GM21786 (cell line): Measurements from ENCODE around the gene CMTR1.

Source experiments
- ATAC-seq: cut with Tn5 transposase; IDR thresholded peaks from one replicate; pipeline ENCODE4 v1.9.1; 2021; ENCODE audit not compliant: unreplicated experiment

The CMTR1 gene

DNA sequence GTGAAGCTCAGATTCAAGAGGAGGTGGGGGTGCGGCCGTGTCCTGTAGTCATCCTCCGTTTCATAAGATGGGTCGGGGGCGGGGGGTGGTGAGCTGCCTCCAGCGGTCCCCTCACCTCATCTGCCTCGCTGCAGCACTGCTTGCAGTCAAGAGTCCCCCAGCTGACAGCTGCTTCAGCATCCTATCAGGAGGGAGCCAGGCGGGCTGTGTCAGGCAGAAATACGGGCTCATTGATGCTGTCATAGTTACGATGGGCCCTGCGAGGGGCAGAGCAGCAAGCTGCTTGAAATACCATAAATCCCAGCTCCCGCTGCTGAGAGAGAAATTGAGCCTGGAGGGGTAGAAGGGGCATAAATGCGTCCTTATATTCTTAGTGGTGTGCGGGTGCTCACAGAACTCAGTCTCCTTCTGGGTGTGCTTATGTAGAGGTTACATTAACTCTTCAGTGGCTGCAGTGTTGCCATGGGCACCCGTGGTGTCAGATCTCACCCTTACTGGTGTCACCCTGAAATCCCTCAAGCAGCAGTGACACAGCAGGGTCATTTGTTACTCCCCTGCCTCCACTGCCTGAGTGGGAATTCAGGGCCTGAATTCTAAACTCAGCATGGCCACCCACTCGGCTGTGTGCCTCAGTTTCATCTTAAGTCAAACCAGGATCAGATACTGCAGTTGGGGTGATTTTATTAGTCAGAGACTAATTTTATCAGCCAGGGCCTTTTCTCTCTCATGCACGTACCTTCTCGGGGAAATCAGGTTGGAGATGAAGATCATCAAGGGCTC lies 44.8 kb downstream of the CMTR1 start:
- no peak for ATAC-seq

DNA sequence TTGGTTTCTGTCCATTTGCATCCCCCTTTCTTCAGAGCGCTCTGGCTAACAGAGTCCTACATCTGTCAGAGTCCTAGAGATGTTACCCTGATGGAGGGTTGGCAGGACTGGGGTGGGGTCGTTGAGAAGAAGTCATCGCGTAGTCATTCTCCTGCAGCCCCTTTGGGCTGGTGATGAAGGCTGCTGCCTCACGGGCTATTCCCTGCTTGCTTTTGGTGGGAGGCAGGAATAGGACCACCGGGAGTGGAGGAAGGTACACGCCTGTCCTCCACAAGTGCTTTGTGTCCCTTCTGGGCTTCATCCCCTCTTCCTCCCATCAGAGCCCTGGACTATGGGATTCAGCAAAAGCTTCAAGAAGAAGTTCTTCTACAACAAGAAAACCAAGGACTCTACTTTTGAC lies 45.8 kb downstream of the CMTR1 start:
- no peak for ATAC-seq

DNA sequence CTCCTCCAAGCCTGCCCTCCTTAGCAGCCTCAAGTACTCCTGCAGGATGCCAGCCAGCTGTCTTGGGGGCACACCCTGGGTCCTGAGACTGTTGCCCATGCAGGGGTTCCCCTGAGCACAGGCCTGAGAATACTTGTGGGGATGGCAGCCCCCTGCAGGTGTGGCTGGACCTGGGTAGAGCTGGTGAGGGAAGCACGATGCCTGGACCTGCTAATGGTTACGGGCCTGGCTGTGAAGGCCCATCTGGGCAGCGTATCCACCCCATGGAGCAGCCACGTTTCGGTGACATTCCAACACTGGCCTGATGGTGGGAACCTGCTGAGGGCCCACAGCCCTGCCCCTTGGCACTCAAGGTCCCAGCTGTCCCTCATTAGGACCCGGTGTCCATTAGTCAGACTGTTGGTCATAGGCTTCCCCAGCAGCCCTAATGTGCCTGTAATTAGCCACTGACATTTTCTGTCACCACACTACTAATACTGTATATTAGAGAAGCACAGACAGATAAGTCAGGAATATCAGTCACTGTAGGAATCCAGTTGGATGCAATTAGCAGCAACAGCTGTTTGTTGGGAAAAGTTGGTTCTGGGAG lies 46.3 kb downstream of the CMTR1 start:
- ATAC-seq = no peak

DNA sequence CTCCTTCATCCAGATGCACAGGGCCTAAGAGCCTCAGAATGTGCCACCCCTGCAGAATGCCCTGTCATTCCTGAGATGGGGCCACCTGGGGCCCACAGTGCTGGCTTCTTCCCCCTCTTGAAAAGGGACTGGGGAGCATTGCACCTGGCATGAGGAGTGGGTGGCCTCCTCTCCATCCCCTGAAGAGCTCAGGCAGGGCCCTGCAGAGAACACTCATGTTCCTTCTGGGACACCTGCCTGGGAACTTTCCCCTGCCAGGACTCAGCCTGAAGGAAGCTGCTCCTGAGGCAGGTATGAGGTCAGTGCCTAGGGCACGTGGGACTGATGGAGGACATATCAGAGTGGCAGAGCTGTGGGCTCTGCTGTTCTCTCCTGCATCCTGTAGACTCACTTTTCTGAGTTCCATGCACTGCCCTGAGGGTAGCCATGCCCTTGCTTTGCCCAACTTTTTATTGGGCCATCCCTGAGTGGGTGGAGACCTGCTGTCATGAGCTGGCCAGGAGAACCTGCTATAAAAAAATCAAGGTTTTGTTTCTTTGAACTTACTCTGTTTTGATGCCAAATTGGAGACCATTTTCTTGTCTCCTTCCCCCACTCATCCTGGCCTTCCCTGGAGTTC lies 47.2 kb downstream of the CMTR1 start:
- ATAC-seq = no peak

DNA sequence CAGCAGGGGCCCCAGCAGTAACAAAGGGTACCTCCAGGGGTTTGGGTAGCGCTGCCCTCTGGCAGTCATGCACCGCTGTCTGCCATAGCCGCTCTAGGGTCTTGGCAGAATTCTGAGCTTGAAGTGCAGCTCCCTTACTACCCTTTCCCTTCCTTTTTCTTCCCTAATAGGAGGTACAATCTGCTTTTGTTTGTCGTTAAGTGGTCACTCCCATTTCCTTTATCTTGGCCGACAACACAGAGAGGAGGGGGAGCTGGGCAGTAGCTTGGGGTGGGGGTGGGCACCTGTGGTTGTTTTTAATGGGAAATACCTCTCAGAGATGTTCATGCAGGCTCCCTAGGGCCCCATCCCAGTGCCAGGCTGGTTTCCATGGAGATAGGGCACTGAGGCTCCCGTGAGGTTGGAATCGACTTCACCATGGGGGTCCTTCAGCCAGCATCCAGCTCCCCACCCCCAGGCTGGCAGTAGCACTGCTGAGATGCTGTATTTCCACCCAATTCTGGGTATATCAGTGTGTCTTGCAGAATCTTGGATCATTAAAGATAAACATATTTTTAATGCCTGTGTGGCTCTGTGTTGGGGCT lies 48.0 kb downstream of the CMTR1 start:
- no peak for ATAC-seq

DNA sequence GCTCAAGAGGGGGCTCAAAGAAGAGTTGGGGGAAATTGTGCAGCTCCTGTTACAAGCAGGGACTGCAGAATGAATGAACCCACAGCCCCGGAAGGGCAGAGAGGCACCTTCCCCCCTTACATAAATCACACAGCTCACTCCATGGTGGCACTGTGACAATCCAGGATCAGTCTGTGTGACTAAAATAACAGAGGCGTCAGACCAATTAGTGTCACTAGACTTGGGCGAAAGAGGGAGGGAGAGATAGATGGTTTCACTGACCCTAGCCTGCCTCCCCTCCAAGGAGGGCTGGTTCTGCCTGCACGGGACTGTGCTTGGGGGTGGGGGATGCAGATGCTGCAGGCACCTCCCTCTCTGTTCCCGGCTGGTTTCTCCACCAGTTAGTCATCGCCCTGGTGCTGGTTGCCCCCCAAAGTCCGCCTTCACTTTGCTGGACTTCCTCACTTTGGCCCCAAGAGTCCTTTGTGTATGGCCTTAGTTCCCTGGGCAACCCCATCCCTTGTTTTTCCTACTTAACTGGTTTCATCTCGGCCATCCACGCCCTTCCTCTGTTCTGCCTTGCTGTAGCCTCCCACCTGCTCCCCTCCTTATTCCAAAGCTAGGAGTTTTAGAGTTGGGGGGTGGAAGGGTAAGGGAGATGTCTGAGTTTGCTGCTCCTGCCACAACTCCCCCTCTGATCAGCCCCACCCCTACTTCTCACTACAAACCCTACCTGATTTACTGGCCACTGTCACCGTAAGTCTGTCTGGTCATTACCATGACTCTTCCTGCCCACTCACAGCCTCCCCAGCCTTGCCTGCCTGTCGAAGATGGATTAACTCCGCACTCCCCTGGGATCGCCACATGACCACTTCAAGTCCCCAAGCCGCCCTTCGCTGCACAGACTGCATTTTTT lies 48.9 kb downstream of the CMTR1 start:
- no peak for ATAC-seq

DNA sequence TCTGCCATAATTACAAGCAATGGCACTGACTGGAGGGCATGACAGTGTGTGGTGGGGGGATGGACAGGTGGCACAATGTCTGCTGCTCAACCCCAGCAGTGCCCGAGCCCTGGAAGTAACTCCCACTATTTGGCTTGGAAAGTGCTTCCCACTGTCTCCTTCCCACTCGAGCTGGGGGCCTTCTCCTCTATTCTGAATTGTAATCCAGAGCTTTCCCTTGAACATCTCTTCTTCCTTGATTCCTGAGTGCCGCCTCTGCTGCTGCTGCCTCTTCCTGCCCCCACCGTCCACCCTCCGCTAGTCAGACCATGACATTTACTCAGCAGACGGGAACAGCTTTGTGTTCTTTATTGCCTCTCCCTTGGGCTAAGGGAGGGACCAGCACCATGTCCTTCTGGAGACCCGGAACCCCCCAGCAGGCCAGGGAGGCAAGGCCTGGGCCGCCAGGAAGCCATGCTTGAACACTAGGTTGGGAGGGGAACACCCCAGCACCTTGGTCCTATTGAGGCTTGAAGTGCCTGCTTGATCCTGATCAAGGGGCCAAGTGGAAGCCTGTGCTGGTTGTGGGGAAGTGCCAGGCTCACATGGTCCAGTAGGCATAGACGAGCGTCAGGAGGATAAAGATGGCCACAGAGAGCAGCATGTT lies 49.7 kb downstream of the CMTR1 start:
- ATAC-seq = no peak

DNA sequence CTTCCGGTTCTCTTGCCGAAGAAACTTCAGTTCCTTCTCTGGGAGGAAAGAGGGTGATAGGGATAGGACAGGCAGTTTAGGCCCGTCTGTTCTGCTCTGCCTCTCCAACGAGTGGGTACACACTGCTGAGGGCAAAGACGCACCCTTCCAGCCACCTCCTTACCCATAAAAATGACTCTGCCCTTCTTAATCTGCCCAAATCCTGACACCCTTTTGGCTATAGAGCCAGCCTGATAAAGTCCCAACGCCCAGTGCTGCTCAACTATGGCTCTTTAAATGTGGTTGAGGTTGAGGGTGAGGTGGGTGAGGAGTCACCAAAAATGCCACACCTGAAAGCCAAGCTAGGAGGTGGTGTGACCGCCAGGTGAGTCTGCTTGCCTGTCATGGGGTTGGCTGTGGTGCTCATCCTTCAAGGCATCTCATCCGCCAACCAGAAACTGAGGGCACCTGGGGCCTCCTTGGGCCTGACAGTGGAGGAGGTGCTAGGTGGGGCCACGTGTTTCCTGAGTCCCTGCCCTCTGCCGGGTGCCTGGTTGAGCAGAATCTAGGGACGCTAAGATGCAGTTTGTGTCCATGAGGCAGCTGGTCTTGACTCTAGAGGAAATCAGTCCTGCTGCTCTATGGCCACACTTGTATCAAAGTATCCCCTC lies 50.4 kb downstream of the CMTR1 start:
- ATAC-seq = no peak

DNA sequence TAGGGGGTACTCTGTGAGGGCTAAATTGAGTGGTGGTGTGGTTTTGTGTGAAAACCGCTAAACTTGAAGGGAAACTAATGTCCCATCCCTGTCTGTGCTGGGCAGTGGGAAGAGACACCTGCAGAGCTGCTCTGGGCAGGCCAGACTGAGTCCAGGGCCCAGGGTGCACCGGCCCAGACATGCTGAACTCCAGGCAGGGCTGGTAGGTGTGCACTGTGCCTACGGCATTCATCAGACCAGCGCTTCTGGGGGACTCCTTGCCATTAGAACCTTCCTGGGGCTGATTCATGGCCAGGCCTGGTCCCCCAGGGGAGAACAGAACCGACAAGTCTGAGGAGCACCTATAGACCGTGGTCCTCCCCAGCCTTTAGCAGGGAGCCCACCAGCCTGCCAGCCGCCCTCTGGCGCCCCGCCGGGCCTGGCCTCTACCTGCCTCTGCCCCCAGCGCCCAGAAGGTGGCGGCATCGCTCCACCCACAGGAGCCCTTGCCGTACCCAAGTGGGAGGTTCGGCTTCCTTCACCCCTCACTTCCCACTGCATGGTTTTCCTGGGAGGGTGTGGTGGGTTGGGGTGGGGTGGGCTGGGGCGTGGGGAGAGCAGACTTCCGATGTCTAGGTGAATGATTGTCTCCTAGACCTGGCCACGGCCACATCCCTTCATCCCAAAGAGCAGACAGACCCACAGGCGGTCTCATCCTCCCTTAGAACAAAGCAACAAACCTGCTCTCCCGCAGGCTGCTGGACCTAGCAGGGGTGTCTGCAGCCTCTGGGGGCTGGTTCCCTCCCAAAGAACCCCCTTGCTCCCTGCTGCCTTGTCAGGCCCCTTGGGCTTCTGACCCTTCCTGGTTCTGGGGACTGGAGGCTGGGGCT lies 51.1 kb downstream of the CMTR1 start:
- ATAC-seq = no peak

DNA sequence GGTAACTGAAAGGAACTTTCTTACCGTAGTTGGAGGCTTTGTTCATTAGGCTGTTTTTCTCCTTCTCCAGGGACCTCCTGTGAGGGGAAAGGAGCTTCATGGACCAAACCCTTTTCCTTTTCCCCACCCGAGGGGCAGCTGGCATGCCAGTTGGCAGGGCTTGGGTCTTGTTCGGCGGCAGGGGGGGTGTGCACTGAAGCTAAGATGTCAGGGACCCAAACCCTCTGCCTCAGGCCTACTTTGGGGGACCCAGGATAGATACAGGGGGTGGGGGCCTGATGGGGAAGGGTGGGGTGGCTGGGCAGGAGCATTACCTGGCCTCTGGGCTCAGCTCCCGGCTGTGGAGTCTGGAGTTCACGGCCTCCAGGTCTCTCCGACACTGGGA lies 51.8 kb downstream of the CMTR1 start:
- ATAC-seq = no peak

DNA sequence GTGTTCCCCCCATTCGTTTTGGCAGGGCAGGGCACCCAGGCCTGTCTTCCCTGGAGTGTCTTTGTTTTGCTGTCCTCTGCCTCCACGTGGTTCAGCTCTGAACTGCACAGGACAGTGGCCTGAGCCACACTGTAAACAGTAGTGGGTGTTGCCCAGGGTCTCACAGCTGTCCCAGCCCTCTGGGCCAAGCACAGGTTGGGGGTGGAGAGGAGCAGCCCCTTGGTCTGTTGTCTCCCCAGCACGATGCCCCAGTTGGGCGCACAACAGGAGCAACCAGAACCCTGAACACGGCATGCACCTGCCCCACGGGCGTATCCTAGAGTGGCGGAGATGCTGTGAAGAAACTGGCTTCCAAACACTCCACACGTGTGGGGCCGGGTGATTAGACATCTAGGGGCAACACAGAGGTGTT lies 52.3 kb downstream of the CMTR1 start:
- ATAC-seq = no peak

DNA sequence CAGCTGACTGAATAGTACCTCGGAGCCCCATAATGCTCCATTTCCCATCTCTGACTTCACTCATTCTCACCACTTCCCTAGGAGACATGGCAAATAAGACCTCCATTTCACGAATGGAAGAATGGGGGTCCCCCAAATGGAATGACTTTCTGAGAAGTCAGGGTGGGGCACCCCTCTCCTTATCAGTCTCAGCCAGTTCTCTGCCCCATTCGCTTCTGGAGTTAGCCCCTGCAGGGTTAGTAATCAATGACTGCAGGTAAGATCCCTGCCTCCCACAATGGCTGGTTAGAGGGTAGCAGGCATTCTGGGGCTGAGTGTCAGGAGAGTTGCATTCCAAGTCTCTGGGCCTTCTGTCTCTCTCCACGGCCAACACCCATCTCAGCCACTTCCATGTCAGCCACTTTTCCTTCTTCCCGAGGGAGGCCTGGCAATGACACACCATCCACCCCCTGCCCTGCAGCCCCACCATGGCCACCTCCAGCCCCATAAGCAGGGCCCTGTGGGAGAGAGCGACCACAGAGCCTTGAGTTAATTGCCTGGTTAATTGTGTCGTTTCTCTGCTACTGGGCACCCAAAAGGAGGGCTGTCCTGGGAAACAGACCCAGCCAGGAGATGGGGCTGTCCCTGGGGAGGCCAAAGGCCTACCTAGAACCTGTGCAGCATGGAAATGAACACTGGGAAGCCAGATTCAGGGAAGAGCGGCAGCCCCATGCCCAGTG lies 53.3 kb downstream of the CMTR1 start:
- no peak for ATAC-seq

DNA sequence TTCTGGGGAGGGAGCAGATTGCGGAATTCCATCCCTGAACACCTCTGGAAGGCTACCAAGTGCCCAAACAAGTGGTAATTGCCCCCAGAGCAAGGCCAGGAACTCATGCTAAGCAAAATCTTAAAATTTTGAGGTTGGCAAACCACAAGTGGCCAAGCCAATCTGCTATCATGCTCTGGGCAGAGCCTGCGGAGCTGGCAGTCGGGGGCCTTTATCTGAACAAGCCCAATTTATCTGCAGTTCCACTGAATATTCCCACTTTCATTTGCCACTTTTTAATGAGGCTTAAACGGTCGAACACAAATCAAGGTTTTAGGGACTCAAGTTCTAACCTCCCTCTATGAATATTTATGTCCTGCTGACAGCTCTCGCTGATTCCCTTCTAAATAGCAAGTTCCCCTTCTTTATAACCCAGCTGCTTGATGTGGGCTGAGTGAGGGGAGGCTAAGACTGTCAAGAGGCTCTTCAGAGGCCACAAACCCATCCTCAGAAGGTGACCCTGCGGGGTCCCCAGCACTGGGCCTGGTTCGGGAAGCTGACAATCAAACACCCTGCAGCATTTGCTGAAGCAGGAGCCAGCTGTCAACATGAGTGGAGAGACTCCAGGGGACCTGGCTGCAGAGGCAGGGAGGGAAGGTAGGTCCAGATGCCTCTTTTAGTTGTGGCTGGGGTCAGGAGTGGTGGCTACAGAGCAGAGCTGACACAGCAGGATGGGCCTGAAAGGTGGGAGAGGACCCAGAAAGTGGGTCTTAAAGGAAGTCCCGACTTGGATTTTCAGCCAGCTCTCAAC lies 54.8 kb downstream of the CMTR1 start:
- ATAC-seq = no peak

DNA sequence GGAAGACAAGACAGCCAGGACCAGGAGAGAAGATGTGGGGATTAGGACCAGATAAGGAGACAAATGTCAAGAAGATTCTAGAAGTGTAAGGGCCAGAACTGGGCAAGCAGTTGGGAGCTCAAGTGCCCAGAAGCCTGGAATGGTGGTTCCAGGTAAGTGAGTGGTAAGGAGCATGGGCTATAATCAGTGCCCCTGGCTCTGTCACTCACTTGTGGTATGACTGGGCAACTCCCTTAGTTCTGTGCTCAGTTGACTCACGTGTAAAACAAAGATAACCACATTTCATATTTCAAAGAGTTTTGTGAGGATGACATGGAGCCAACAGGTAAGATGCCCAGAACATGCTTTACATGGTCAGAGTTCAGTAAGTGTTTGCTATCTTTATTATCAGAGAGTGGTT lies 55.5 kb downstream of the CMTR1 start:
- ATAC-seq = no peak

DNA sequence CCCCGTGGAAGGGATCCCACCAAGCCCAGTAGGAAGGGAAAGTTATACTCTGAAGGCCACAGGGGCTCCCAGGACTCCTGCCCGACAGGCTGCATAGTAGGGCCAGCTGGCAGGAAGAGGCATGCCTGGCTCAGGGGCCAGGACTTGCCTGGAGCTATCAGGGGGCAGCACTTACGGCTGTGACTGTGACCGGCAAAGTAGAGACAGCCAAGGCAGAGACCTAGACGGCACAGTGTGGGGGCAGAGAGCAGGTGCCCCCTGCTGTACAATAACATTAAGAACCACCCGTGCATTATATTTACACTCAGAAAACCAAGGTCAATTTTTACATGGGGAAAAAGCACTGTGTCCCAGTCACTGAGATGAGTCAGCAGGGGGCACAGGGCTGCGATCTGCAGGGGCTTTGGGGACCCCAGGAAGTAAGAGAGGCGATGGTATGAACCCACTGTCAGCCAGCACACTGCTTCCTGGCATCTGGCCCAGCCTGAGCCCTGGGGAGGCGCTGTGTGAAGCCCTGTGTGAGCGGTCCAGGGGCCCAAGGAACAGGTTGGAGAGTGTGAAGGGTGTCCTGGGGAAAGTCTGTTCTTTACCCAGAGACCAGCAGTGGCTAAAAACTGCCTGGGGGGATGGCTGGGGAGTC lies 56.8 kb downstream of the CMTR1 start:
- no peak for ATAC-seq

DNA sequence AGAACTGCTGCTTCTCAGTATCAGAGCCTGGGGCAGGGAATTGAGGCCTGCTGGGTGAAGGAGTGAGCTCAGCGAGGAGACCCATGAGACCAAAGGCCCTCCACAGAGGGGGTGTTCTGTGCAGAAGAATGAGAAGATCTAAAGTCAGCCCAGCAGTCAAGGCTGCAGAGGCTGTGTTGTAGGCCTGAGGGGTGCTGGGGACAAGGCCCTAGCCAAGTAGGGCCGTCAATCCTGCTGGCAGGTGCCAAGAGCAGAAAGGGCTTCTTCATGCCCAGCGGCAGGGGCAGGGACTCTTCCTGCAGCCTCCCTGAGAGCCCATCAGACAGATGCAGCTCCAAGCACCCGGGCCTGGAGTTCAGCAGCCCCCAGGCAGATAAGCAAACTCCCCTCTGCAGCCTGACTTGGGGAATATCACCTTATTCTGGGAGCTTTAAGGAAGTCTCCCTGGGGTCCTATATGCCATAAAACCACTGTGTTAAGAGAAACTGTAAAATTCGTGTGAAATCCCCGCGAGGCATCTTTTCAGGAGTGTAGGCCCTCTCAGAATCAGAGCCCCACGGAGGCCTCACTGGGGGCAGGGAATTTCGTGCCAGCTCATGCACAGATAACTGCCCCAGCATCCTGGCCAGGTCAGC lies 57.6 kb downstream of the CMTR1 start:
- no peak for ATAC-seq
